HG02840 (cell line): ENCODE data around the gene RSPH1.

ENCODE experiments used
- ATAC-seq: cut with Tn5 transposase; IDR thresholded peaks from one replicate; pipeline ENCODE4 v1.9.1; 2021; ENCODE audit warnings: mild to moderate bottlenecking, moderate library complexity, moderate number of reproducible peaks; ENCODE audit not compliant: unreplicated experiment, low FRiP score

Gene RSPH1

GRCh38 chr21:42452401-42453223 is 43.4 kb downstream of the RSPH1 start:
- no peak for ATAC-seq

GRCh38 chr21:42451941-42452340 is 44.1 kb downstream of the RSPH1 start:
- ATAC-seq, result no peak

GRCh38 chr21:42448686-42449085 is 47.3 kb downstream of the RSPH1 start:
- no peak for ATAC-seq

- no peak for ATAC-seq
Measured at GRCh38 chr21:42447732-42448131, 48.3 kb downstream of the RSPH1 start.

GRCh38 chr21:42447182-42447581 is 48.8 kb downstream of the RSPH1 start:
- no peak for ATAC-seq

GRCh38 chr21:42446531-42446930 is 49.5 kb downstream of the RSPH1 start:
- ATAC-seq, result no peak

GRCh38 chr21:42445311-42445710 is 50.7 kb downstream of the RSPH1 start:
- ATAC-seq, result no peak

GRCh38 chr21:42444745-42445059 is 51.3 kb downstream of the RSPH1 start:
- ATAC-seq, result no peak

GRCh38 chr21:42443876-42444744 is 51.9 kb downstream of the RSPH1 start:
- ATAC-seq, result no peak

- no peak for ATAC-seq
Measured at GRCh38 chr21:42443181-42443785, 52.7 kb downstream of the RSPH1 start.

- ATAC-seq, result no peak
Measured at GRCh38 chr21:42441963-42442362, 54.1 kb downstream of the RSPH1 start.

GRCh38 chr21:42440187-42440792 is 55.7 kb downstream of the RSPH1 start:
- no peak for ATAC-seq

- ATAC-seq, result no peak
Measured at GRCh38 chr21:42439284-42440186, 56.5 kb downstream of the RSPH1 start.

GRCh38 chr21:42438316-42439205 is 57.5 kb downstream of the RSPH1 start:
- ATAC-seq, result no peak

GRCh38 chr21:42437786-42438185 is 58.2 kb downstream of the RSPH1 start:
- no peak for ATAC-seq

- no peak for ATAC-seq
Measured at GRCh38 chr21:42436914-42437313, 59.1 kb downstream of the RSPH1 start.

- no peak for ATAC-seq
Measured at GRCh38 chr21:42435833-42436232, 60.2 kb downstream of the RSPH1 start.

- no peak for ATAC-seq
Measured at GRCh38 chr21:42435401-42435800, 60.6 kb downstream of the RSPH1 start.

- no peak for ATAC-seq
Measured at GRCh38 chr21:42434884-42435283, 61.1 kb downstream of the RSPH1 start.
